H1 (cell line): ENCODE results near the gene ZNF629.

Experiments used
- ATF2 ChIP-seq: IDR thresholded peaks from 2 replicates; pipeline ENCODE4 v1.6.1; 2012; ENCODE audit warnings: low read length, inconsistent platforms
- CHD2 ChIP-seq: IDR thresholded peaks from 2 replicates; pipeline ENCODE4 v1.6.1; 2012; ENCODE audit warnings: low read length, improper control_type of control experiment
- EGR1 ChIP-seq: IDR thresholded peaks from 2 replicates; pipeline ENCODE4 v1.6.1; 2011; ENCODE audit warnings: low read depth, low read length, borderline replicate concordance
- HDAC2 ChIP-seq, 2 experiments: fragments of 300-600 bp in 1 of 2; sonication (generic) in 1 of 2; IDR thresholded peaks; 2 replicates each; pipeline ENCODE4 v1.6.1; 2011 to 2012; ENCODE audit warnings: low read depth in 2 of 2, low read length in 2 of 2, mild to moderate bottlenecking in 2 of 2, moderate library complexity in 2 of 2, borderline replicate concordance in 1 of 2, inconsistent platforms in 1 of 2
- POLR2A ChIP-seq, 2 experiments: IDR thresholded peaks; 1 replicate in 1 of 2; 2 replicates in 1 of 2; pipeline ENCODE4 v1.6.1; 2011; ENCODE audit warnings: low read depth in 2 of 2, low read length in 2 of 2, mild to moderate bottlenecking in 2 of 2; ENCODE audit errors: control extremely low read depth in 1 of 2
- POLR2AphosphoS5 ChIP-seq: IDR thresholded peaks from 2 replicates; pipeline ENCODE4 v1.6.1; 2011; ENCODE audit warnings: low read depth, low read length
- SIX5 ChIP-seq: IDR thresholded peaks from 2 replicates; pipeline ENCODE4 v1.6.1; 2011; ENCODE audit warnings: mild to moderate bottlenecking, low read depth, low read length
- TF ChIP-seq, protein P1 (sequence below), 3 experiments: IDR thresholded peaks; 1 replicate in 2 of 3; 2 replicates in 1 of 3; pipeline versions ENCODE4 v1.5.1 to v1.6.1; 2011; ENCODE audit warnings: low read length in 3 of 3, mild to moderate bottlenecking in 3 of 3, inconsistent platforms in 2 of 3, low read depth in 1 of 3, moderate library complexity in 1 of 3; ENCODE audit not compliant: insufficient read depth in 1 of 3; ENCODE audit errors: control extremely low read depth in 1 of 3

DNA sequence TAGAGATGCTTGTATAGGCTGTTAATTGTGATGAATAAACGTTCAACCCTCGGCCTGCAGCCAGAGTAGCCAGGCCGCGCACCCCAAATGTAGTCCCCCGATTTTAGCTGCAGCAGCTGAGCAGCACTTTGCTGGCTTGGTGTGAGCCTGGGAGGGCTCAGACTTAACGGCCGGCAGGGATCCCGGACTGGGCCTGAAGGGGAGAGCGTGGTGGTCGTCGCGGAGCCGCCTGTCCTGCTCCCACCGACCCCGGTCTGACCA is 11.9 kb downstream of the ZNF629 start:
- TF ChIP-seq POLR2A (IDR thresholded peaks at IDR 0.05; ENCODE audit: control extremely low read depth in 1 of 2, low read depth in 2 of 2, low read length in 2 of 2) = no peak
- TF ChIP-seq, protein P1, sequence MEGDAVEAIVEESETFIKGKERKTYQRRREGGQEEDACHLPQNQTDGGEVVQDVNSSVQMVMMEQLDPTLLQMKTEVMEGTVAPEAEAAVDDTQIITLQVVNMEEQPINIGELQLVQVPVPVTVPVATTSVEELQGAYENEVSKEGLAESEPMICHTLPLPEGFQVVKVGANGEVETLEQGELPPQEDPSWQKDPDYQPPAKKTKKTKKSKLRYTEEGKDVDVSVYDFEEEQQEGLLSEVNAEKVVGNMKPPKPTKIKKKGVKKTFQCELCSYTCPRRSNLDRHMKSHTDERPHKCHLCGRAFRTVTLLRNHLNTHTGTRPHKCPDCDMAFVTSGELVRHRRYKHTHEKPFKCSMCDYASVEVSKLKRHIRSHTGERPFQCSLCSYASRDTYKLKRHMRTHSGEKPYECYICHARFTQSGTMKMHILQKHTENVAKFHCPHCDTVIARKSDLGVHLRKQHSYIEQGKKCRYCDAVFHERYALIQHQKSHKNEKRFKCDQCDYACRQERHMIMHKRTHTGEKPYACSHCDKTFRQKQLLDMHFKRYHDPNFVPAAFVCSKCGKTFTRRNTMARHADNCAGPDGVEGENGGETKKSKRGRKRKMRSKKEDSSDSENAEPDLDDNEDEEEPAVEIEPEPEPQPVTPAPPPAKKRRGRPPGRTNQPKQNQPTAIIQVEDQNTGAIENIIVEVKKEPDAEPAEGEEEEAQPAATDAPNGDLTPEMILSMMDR (IDR thresholded peaks at IDR 0.05; ENCODE audit: control extremely low read depth in 1 of 3, insufficient read depth in 1 of 3, low read depth in 1 of 3, low read length in 3 of 3) = no peak
- TF ChIP-seq HDAC2 (IDR thresholded peaks at IDR 0.05; ENCODE audit: borderline replicate concordance in 1 of 2, low read depth in 2 of 2, low read length in 2 of 2) = no peak
- TF ChIP-seq ATF2 = no peak
- no peak for TF ChIP-seq CHD2
- no peak for TF ChIP-seq EGR1
- no peak for TF ChIP-seq SIX5
- TF ChIP-seq POLR2AphosphoS5 = no peak
